ENCODE measurements around the gene ADRB2. TPM values are rescaled to one million over a fixed set of nuclear protein-coding genes. Genes with fewer than 3 reads are reported as not detected.

The ADRB2 gene
- total RNA-seq, 1 experiment from 2014 or later, result 1.0 TPM

- CTCF ChIA-PET, result no interaction called here
- Histone ChIP-seq H3K4me1 (ENCODE audit: control insufficient read depth, insufficient read depth, low read length) (no peaks in the 10 kb centered on the region), H3K9me3 (ENCODE audit: control insufficient read depth, insufficient read depth, low read depth, low read length) (no peaks in the 10 kb centered on the region), H3K27me3 (ENCODE audit: control insufficient read depth, insufficient read depth, low read length) (no peaks in the 10 kb centered on the region; the same call in 1 of the 2 replicates), H3K36me3 (ENCODE audit: control insufficient read depth, insufficient read depth, low read length) (no peaks in the 10 kb centered on the region), H3K4me3 (ENCODE audit: low read depth in 2 of 2, low read length in 2 of 2) (no peak overlapping the region), H3K27ac (ENCODE audit: low read length) (no peak overlapping the region)
- no peak for DNase-seq (ENCODE audit: low read depth, low spot score)
- TF ChIP-seq POLR2AphosphoS5 (IDR thresholded peaks at IDR 0.05; ENCODE audit: low read depth, low read length), result no peak
- TF ChIP-seq CTCF (IDR thresholded peaks at IDR 0.05), result no peak
- no peak for TF ChIP-seq TCF7L2 (IDR thresholded peaks at IDR 0.05; ENCODE audit: low read depth, low read length)
- TF ChIP-seq REST (IDR thresholded peaks at IDR 0.05; ENCODE audit: insufficient read depth in 1 of 2, low read depth in 2 of 2, low read length in 1 of 2), result no peak
- no peak for TF ChIP-seq SIN3A (IDR thresholded peaks at IDR 0.05; ENCODE audit: borderline replicate concordance, insufficient read depth, low read depth, low read length)
- no TSS peak for BruUV-seq (replicated peaks)
- ATAC-seq, result no peak
- POLR2A ChIA-PET, result interaction anchor here (0.6 kb wide), 1 partner anchor 26 kb away, joined by 4 read pairs; no protein-coding TSS in a partner anchor
- in situ Hi-C loops (cut with HindIII; ENCODE audit: low pct_unique_long_range_greater_than_20kb, low sequenced_read_pairs), result no loop called here
- intact Hi-C loops (cut with micrococcal nuclease; ENCODE audit: unreplicated experiment), result no loop called here
Measured at GRCh38 chr5:148778882-148779281, 47.5 kb upstream of the ADRB2 start.

- no peak for DNase-seq (ENCODE audit: low read depth, low spot score)
- intact Hi-C loops (cut with micrococcal nuclease; ENCODE audit: unreplicated experiment), result no loop called here
- ChIA-PET POLR2A (no interaction called here), CTCF (no interaction called here)
- no peaks in the 10 kb centered on the region for H3K9me3 ChIP-seq (ENCODE audit: control insufficient read depth, insufficient read depth, low read depth, low read length)
- no peaks in the 10 kb centered on the region for H3K27me3 ChIP-seq (ENCODE audit: control insufficient read depth, insufficient read depth, low read length)
- no peaks in the 10 kb centered on the region for H3K36me3 ChIP-seq (ENCODE audit: control insufficient read depth, insufficient read depth, low read length)
- no peak for TF ChIP-seq TCF7L2 (IDR thresholded peaks at IDR 0.05; ENCODE audit: low read depth, low read length)
- TF ChIP-seq CTCF (IDR thresholded peaks at IDR 0.05), result no peak
- no peak for TF ChIP-seq REST (IDR thresholded peaks at IDR 0.05; ENCODE audit: insufficient read depth in 1 of 2, low read depth in 2 of 2, low read length in 1 of 2)
- TF ChIP-seq SIN3A (IDR thresholded peaks at IDR 0.05; ENCODE audit: borderline replicate concordance, insufficient read depth, low read depth, low read length), result no peak
- no peak for TF ChIP-seq POLR2AphosphoS5 (IDR thresholded peaks at IDR 0.05; ENCODE audit: low read depth, low read length)
- no peak overlapping the region for H3K4me3 ChIP-seq (ENCODE audit: low read depth in 2 of 2, low read length in 2 of 2)
- in situ Hi-C loops (cut with HindIII; ENCODE audit: low pct_unique_long_range_greater_than_20kb, low sequenced_read_pairs), result no loop called here
- no peaks in the 10 kb centered on the region for H3K4me1 ChIP-seq (ENCODE audit: control insufficient read depth, insufficient read depth, low read length)
- BruUV-seq (replicated peaks), result no TSS peak
- no peak overlapping the region for H3K27ac ChIP-seq (ENCODE audit: low read length)
- ATAC-seq, result no peak
Measured at GRCh38 chr5:148780711-148781110, 45.7 kb upstream of the ADRB2 start.

All from Panc1 (cell line).